Endothelial cell of umbilical vein (primary cell): ENCODE data around the gene ARL5B. TPM values are rescaled to one million over a fixed set of nuclear protein-coding genes. Genes with fewer than 3 reads are reported as not detected.

Source experiments
- BruUV-seq: library from RNA; stranded (reverse); fragments of 400-500 nt; replicated peaks from 2 replicates; lab custom pipeline; 2021; lab: Mats Ljungman, UMichigan
- CTCF ChIA-PET: fragments of 300-600, 350-600 bp; sonication (Branson Sonifier 250); formaldehyde crosslinking; loops from one replicate; lab custom pipeline; 2021; ENCODE audit warnings: antibody characterized with exemption, inconsistent platforms; lab: Charles Lee
- POLR2A ChIA-PET: fragments of 300-600, 350-600 bp; sonication (Branson Sonifier 250); formaldehyde crosslinking; loops from one replicate; lab custom pipeline; 2021; ENCODE audit warnings: antibody characterized with exemption, inconsistent platforms; lab: Charles Lee
- DNase-seq: peaks from one replicate; pipeline ENCODE4 v3.0.0-alpha.2; 2011; ENCODE audit warnings: low read depth, low spot score
- FAIRE-seq: peaks from 2 replicates; lab custom pipeline; 2011; peaks lifted over from hg19 to GRCh38; lab: Jason Lieb, UNC
- H2AFZ ChIP-seq: 2 replicates; pipeline ENCODE4 v1.6.0; 2012; ENCODE audit warnings: low read depth, low read length, control low read depth, inconsistent platforms
- H3K27ac ChIP-seq: 2 replicates; pipeline ENCODE4 v1.5.1; 2011; ENCODE audit warnings: low read depth, mild to moderate bottlenecking, control low read depth, low read length, moderate library complexity; ENCODE audit not compliant: insufficient read depth
- H3K27me3 ChIP-seq, 2 experiments: 2 replicates each; pipeline versions ENCODE4 v1.6.0 to v1.6.1; 2011; ENCODE audit warnings: low read length in 2 of 2, mixed read lengths in 1 of 2; ENCODE audit not compliant: control insufficient read depth in 2 of 2, insufficient read depth in 2 of 2
- H3K36me3 ChIP-seq, 2 experiments: 2 replicates in 1 of 2; 3 replicates in 1 of 2; pipeline ENCODE4 v1.5.1; 2011; ENCODE audit warnings: low read length in 2 of 2, mild to moderate bottlenecking in 1 of 2, moderate library complexity in 1 of 2; ENCODE audit not compliant: control insufficient read depth in 2 of 2, insufficient read depth in 2 of 2; ENCODE audit errors: extremely low read depth in 1 of 2
- H3K4me1 ChIP-seq: 3 replicates; pipeline ENCODE4 v1.5.1; 2011; ENCODE audit warnings: mild to moderate bottlenecking, low read length; ENCODE audit not compliant: control insufficient read depth, insufficient read depth; ENCODE audit errors: extremely low read depth
- H3K4me2 ChIP-seq: 2 replicates; pipeline ENCODE4 v1.6.1; 2011; ENCODE audit warnings: low read length, control low read depth, mixed read lengths; ENCODE audit not compliant: insufficient read depth
- H3K4me3 ChIP-seq, 3 experiments: fragments of 200-600 bp in 1 of 3; sonication (generic), shearing (Covaris generic) in 1 of 3; replicated peaks in 1 of 3; 2 replicates each; pipeline ENCODE4 v1.5.1; 2011 to 2016; ENCODE audit warnings: control low read depth in 3 of 3, low read length in 3 of 3, mild to moderate bottlenecking in 2 of 3, inconsistent platforms in 1 of 3, low read depth in 1 of 3, moderate library complexity in 1 of 3; ENCODE audit not compliant: insufficient read depth in 1 of 3
- H3K79me2 ChIP-seq: 2 replicates; pipeline ENCODE4 v1.6.0; 2012; ENCODE audit warnings: low read length, inconsistent platforms; ENCODE audit not compliant: control insufficient read depth, insufficient read depth
- H3K9ac ChIP-seq: replicated peaks from 2 replicates; pipeline ENCODE3; 2011; ENCODE audit warnings: low read length, control low read depth; ENCODE audit not compliant: insufficient read depth; ENCODE audit errors: extremely low read depth
- H3K9me1 ChIP-seq: replicated peaks from 3 replicates; pipeline ENCODE4 v1.6.0; 2011; ENCODE audit warnings: mild to moderate bottlenecking, low read length; ENCODE audit not compliant: control insufficient read depth, insufficient read depth; ENCODE audit errors: extremely low read depth
- H3K9me3 ChIP-seq: replicated peaks from 2 replicates; pipeline ENCODE4 v1.5.1; 2012; ENCODE audit warnings: low read length, inconsistent platforms; ENCODE audit not compliant: control insufficient read depth, insufficient read depth
- H4K20me1 ChIP-seq: replicated peaks from 2 replicates; pipeline ENCODE3; 2011; ENCODE audit warnings: mild to moderate bottlenecking, low read length; ENCODE audit not compliant: control insufficient read depth, insufficient read depth; ENCODE audit errors: extremely low read depth
- CTCF ChIP-seq, 2 donors: IDR thresholded peaks; 1 replicate in 1 of 2; 2 replicates in 1 of 2; pipeline ENCODE4 v1.5.1; 2011; ENCODE audit warnings: low read length in 2 of 2, mild to moderate bottlenecking in 2 of 2, moderate library complexity in 2 of 2, control low read depth in 1 of 2, inconsistent platforms in 1 of 2, low read depth in 1 of 2; ENCODE audit not compliant: insufficient read depth in 1 of 2; ENCODE audit errors: extremely low read depth in 1 of 2
- EZH2 ChIP-seq: IDR thresholded peaks from 2 replicates; pipeline ENCODE4 v1.6.1; 2012; ENCODE audit warnings: borderline replicate concordance, low read depth, mild to moderate bottlenecking, moderate library complexity, low read length, inconsistent platforms; ENCODE audit not compliant: severe bottlenecking
- FOS ChIP-seq: IDR thresholded peaks from 2 replicates; pipeline ENCODE4 v1.6.1; 2011; ENCODE audit warnings: mild to moderate bottlenecking, low read length, moderate library complexity, borderline replicate concordance; ENCODE audit not compliant: insufficient read depth
- GATA2 ChIP-seq: IDR thresholded peaks from 2 replicates; pipeline ENCODE4 v1.7.0; 2011; ENCODE audit warnings: low read depth, mild to moderate bottlenecking, moderate library complexity, mixed read lengths, low read length; ENCODE audit not compliant: insufficient read length, insufficient read depth
- JUN ChIP-seq: IDR thresholded peaks from 2 replicates; pipeline ENCODE4 v1.6.1; 2011; ENCODE audit warnings: borderline replicate concordance, low read depth; ENCODE audit not compliant: insufficient read length, insufficient read depth
- MAX ChIP-seq: IDR thresholded peaks from 2 replicates; pipeline ENCODE4 v1.6.1; 2011; ENCODE audit not compliant: insufficient read depth, insufficient read length
- MYC ChIP-seq: IDR thresholded peaks from one replicate; pipeline ENCODE4 v1.6.1; 2011; ENCODE audit warnings: mild to moderate bottlenecking, low read depth, low read length
- POLR2A ChIP-seq: IDR thresholded peaks from 2 replicates; pipeline ENCODE4 v1.6.1; 2012; ENCODE audit warnings: low read depth, mild to moderate bottlenecking, control low read depth, low read length
- POLR2AphosphoS5 ChIP-seq: IDR thresholded peaks from 2 replicates; pipeline ENCODE4 v1.6.1; 2012; ENCODE audit warnings: low read depth, mild to moderate bottlenecking, control low read depth, low read length, moderate library complexity; ENCODE audit not compliant: insufficient read depth
- dilution Hi-C: fragments of 300-500 bp; cut with MboI; formaldehyde crosslinking; loops from one replicate; pipeline ENCODE4 v1.15.0; 2019; ENCODE audit warnings: low sequenced_read_pairs; ENCODE audit not compliant: extremely low pct_ligation_motif_present
- intact Hi-C: fragments of 100-400 bp; cut with micrococcal nuclease; formaldehyde crosslinking; loops from one replicate; pipeline ENCODE4 v1.10.0; 2022
- polyA plus RNA-seq, 4 experiments: library from polyadenylated mRNA; depleted of rRNA in 3 of 4; stranded (reverse) in 3 of 4; unstranded in 1 of 4; fragments of >200 nt; gene quantifications; 2 replicates each; pipeline versions ENCODE4 v1.2.1 to v1.2.3, GENCODE V29; 2011 to 2012; ENCODE audit warnings: missing spikeins in 1 of 4
- total RNA-seq: library from RNA; stranded (reverse); gene quantifications from 2 replicates; pipeline ENCODE4 v1.2.3, GENCODE V29; 2021

Gene ARL5B
- total and polyA plus RNA-seq, 2 donors (not counting 3 experiments of a cell fraction or from before 2014, with no cell fraction given) = 5.1 to 19.1 TPM

DNA sequence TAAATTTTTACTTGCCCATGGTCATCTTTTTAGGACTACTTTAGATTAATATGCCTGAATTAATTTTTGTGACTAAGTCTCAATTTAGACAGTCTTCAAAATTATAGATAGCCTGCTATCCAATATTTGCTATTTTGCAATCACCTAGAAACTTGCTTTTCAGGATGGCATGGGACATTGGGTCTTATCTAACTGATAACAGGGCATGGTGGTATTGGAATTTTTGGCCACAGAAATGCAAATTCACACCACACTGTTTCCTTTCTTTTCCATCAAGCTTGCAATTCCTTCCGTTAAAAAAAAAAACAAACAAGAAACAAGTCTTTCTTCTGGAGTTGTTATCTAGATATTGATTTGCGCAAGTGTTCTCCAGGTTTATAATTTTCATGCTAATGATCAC is 8.8 kb downstream of the ARL5B start:
- no peak overlapping the region for H3K4me3 ChIP-seq
- ChIA-PET POLR2A (no interaction called here), CTCF (interaction anchor here (0.7 kb wide), 1 partner anchor 43 kb away, joined by 3 read pairs; no protein-coding TSS in a partner anchor)
- H3K9me1 ChIP-seq = peaks cover 2% of the 10 kb centered on the region
- H3K27me3 ChIP-seq = no peaks in the 10 kb centered on the region
- peaks cover 62% of the 10 kb centered on the region for H3K79me2 ChIP-seq
- dilution Hi-C loops (no loop called here), intact Hi-C loops (no loop called here)
- no TSS peak for BruUV-seq
- FAIRE-seq (no peak), DNase-seq (no peak)
- H3K36me3 ChIP-seq = peaks cover 0 to 3% of the 10 kb centered on the region in 2 experiments
- H2AFZ ChIP-seq = no peak overlapping the region
- H3K9ac ChIP-seq = no peak overlapping the region
- H4K20me1 ChIP-seq = no peaks in the 10 kb centered on the region
- H3K4me1 ChIP-seq = peaks cover 6% of the 10 kb centered on the region
- H3K27ac ChIP-seq = no peak overlapping the region
- no peaks in the 10 kb centered on the region for H3K9me3 ChIP-seq
- TF ChIP-seq MYC (no peak), POLR2AphosphoS5 (no peak), POLR2A (no peak), JUN (no peak), FOS (no peak), EZH2 (no peak), MAX (no peak), GATA2 (no peak), CTCF (IDR thresholded peaks at IDR 0.05; ENCODE audit: extremely low read depth in 1 of 2, insufficient read depth in 1 of 2, low read depth in 1 of 2, low read length in 2 of 2) (no peak)
- H3K4me2 ChIP-seq = no peak overlapping the region
